ENCODE results near the gene FKBP3. TPM values are rescaled to one million over a fixed set of nuclear protein-coding genes. Genes with fewer than 3 reads are reported as not detected.

The FKBP3 gene
- total and polyA plus RNA-seq, 2 of the 8 experiments (the other 6 are each of a cell fraction or from before 2014, with no cell fraction given), result 36.0 to 149 TPM

DNA sequence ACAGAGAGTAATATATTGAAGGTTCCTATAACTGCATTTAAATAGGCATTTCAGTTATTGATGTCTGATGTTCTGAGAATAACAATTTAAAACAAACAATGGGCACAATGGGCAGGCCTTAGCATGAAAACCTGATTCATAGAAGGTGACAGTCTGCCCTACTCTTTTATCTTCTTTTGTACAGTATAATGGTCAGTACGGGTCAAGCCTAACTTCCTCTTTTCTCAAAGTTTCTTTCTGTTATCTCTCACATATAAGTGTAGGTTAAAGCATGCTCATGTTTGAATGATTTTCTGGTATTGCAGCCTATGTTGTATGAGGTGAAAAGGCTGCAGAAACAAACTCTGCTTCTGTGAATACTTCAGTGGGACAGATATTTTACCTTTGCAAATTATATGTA lies 14.2 kb downstream of the FKBP3 start (continued):
- TF ChIP-seq TCF12 (IDR thresholded peaks at IDR 0.05; ENCODE audit: low read depth, low read length) (no peak), BCL11A (IDR thresholded peaks at IDR 0.05; ENCODE audit: low read depth in 2 of 2, low read length in 2 of 2) (no peak), POU5F1 (IDR thresholded peaks at IDR 0.05; ENCODE audit: low read depth, low read length) (no peak), TAF1 (IDR thresholded peaks at IDR 0.05; ENCODE audit: low read depth, low read length) (no peak)

Measured in H1 (cell line).